Stimulated activated CD4-positive, alpha-beta T cell treated with anti-CD3 and anti-CD28 coated beads, Interleukin-2, amount 100 ng/mL, for 24 hours (primary cell): ENCODE results near the gene TMEM95.
"Not testable (repeated sequence)": the region's sequence is repeated elsewhere in the genome, so short reads cannot be mapped to it uniquely, and the experiment has no call there.

ENCODE experiments used
- DNase-seq, 2 donors: peaks; one replicate each; pipeline ENCODE4 v3.0.0-alpha.2; 2020

TMEM95 gene

DNA sequence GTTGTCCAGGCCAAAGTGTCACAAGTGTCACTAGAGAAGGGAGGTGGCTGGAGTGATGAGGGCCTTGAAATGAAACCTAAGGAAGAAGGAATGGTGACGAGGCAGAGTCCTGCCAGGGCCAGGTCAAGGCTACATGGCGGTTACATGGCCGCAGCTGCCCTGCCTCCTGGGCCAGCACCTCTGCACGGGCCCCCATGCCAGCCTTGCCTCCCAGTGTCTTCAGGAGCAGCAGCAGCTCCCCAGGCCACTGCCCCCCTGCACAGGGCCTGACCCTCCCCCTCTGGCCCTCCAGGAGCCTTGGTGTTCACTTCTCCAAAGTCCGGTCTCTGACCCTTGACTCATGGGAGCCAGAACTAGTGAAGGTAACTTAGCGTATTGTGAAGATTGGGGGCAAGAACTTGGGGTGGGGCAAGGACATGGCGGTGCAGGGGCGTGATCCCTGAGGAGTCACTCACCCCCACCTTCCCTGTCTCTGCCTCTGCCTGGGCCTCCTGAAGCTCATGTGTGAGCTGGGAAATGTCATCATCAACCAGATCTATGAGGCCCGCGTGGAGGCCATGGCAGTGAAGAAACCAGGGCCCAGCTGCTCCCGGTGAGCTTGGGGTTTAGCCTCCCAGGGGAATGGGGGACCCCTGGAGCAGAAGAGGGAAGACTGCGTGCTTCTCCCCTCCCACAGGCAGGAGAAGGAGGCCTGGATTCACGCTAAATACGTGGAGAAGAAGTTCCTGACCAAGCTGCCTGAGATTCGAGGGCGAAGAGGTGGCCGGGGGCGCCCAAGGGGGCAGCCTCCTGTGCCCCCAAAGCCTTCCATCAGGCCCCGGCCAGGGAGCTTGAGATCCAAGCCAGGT is 7.1 kb upstream of the TMEM95 start:
- DNase-seq, result no peak

DNA sequence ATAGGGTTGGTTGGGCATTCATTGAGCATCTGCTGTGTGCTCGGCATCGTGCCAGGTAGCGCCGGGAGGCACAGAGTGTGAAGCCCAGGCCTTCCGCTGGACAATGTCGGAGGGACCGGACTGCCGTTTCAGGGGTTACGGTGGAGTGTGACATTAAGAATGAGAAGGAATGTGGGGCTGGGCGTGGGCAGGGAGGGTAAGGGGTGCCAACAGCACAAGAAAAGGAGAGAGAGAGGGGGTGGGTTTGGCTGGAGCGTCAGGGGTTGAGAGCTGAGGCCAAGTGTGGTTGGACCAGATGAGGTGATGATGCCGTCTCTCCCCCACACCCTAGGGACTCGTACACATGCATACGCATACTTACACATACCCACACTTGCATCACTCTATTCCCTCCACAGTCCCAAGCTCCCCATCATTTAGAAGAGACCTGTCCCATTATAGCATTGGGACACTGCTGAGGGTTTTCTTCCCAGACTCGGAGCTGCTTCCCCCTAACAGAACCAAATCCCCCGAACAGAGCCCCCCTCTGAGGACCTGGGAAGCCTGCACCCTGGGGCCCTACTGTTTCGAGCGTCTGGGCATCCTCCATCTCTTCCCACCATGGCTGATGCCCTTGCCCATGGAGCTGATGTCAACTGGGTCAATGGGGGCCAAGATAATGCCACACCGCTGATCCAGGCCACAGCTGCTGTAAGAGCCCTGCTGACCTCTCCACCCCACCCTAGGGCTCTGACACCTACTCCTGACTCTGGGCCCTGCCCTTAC is 6.3 kb upstream of the TMEM95 start:
- DNase-seq, result no peak

- DNase-seq, result peak; percentile 72 to 84
These were observed 3.1 kb upstream of the TMEM95 start, which contains the start of gene KCTD11 for GRCh38 chr17:7351665-7352502. Gene KCTD11 (plus strand): TSS chr17:7352162.

DNA sequence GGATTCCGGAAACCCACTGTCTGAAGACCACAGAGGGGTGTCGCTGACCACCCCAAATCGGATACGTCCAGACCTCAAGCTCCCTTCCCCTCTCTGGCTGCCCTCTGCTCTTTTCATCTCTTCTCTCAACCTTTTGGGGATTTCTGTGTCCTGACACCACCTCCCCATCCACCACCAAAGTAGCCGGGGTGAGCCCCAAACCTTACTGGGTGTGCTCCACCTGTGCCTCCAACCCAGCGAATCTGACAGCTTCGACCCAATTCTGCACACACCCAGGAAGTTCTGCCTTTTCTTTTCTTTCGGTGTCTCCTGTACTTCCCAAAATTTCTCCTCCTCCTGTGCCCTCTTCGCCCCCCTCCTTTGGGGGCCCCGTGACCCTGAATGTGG is 2.5 kb upstream of the TMEM95 start:
- no peak for DNase-seq

GRCh38 chr17:7352910-7353635 is 1.9 kb upstream of the TMEM95 start:
- no peak for DNase-seq

DNA sequence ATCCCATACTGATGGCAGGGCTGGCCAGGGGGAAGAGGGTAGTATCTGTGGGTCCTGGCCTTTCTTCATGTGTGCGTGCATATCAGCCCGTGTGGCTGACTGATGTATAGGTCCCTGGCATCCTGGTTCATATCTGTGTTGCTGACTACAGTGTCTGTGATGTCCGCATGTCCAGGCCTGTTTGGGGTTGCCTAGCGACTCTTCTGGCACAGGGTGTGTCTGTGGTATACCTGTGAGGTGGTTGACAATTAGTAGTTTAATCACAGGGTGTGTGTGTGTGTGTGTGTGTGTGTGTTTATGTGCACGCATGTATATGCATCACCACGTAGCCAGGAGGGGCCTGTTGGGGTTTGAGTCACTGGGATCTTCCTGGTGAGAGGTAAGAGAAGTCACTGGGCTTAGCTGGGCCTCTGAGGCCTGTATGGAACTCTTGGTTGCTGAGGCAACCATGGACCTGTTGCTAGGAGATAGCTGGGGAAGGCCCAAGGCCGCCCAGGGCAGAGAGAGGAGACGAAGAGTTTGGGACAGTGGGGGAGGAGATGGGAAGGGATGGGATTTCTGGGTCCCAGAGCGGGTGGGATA is 603 bp upstream of the TMEM95 start:
- DNase-seq, result no peak

- no peak for DNase-seq
These were observed 617 bp downstream of the TMEM95 start for GRCh38 chr17:7355573-7355972.

- DNase-seq, result peak; percentile 87 to 91
These were observed 1.2 kb downstream of the TMEM95 start for GRCh38 chr17:7356072-7356549.

GRCh38 chr17:7356756-7357155 is 1.8 kb downstream of the TMEM95 start:
- DNase-seq, result no peak

DNA sequence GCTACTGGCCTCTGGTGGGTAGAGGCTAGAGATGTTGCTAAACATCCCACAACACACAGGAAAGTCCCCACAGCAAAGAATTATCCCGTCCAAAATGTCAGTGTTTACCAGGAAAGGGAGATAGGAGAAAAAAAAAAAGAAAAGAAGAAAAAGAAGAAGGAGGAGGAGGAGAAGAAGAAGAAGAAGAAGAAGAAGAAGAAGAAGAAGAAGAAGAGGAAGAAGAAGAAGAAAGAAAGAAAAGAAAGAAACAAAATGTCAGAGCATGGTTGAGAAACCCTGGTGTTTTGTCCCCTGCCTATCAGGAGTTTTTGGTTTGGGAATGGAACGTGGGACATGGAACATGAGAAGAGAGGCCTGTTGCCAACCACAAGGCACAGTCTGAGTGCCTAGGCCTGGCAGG is 2.4 kb downstream of the TMEM95 start:
- DNase-seq, result no peak

DNA sequence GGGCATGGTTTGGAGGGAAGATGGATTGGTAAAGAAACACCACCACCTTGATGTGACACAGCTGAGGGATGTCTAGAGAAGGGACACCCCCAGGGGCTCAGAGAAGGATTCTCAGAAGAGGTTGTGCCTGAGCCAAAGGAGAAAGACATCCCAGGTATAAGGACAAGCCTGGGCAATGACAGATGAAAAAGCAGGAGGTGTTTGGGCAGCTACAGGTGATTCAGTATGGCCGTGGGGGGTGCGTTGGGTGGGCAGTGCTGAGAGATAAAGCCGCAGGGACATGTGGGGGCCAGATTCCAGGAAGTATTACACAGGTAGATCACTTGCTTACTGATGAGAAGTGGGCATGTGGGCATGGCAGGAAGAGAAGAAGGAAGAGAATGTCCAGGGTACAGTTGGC is 7.0 kb downstream of the TMEM95 start:
- DNase-seq, result no peak

DNA sequence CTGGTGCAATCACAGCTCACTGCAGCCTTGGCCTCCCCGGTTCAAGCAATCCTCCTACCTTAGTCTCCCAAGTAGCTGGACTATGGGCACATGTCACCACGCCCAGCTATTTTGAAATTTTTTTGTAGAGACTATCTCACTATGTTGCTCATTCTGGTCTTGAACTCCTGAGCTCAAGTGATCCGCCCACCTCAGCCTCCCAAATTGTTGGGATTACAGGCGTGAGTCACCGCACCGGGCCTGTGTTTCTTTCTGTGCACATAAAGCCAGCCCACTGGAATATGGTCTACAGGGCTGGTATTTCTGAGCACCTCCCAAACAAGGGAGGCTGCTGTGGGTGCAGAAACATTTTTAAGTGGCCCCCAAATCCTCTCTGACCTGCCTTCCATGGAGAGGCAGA is 8.4 kb downstream of the TMEM95 start:
- no peak for DNase-seq

DNA sequence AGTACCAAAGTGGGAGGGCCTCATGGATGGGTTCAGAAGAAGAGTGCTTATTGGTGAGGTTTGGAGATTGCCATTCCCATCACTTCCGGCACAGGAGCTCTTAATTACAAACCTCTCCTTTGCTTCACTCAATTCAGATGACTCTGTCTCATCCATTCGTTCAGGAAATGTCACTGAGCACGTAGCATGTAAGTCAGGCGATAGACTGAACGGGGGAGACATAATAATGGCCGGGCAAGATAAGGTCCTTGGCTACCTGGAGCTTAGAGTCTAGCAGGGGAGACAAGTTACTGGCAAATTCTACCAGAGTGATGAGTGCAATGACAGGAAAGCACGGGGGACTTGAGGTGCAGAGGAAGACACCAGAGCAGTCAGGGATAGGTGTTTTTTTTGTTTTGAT is 11.0 kb downstream of the TMEM95 start:
- DNase-seq, result not testable (repeated sequence)

DNA sequence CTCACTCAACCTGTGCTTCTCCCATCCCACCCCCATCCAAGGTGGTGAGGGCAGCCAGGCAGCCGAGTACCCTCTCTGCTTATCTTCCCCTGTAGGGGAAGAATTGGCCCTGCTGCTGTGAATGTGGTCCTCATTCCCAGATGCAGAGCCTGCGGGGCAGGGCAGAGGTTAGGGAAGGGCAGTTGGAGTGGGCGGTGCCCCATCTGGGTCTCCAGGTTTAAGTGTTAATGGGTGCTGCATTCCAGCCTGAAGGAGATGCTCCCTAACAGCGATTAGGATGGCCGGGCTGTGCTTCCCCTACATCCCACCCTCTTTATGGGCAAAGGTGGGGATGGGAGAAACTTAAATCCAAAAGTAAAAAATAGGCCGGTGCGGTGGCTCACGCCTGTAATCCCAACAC is 12.1 kb downstream of the TMEM95 start:
- DNase-seq, result no peak

DNA sequence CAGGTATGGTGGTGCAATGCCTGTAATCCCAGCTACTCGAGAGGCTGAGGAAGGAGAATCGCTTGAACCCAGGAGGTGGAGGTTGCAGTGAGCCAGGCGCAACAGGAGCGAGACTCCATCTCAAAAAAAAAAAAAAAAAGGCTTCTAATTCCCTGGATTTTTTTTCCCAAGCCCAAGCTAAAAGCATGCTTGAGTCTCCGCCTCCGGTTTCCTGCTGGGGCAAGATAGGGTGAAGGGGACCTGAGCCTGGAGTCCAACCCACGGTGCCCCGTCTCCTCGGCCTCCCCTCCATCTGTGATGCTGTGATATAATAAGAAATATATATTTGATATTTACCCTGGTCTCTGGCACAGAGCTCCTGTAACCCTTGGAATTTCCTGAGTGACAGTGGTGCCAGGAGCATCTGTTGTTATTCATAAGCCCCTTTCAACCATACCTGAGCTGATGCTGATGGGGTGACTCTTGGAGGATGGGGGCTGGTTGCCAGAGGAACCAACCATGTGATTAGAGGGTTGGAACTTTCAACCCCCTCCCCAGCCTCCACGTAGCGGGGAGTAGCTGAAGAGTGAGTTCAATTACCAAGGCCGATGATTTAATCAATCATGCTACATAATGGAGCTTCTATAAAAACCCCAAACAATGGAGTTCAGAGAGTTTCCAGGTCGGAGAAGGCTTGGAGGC is 13.1 kb downstream of the TMEM95 start:
- DNase-seq, result no peak

DNA sequence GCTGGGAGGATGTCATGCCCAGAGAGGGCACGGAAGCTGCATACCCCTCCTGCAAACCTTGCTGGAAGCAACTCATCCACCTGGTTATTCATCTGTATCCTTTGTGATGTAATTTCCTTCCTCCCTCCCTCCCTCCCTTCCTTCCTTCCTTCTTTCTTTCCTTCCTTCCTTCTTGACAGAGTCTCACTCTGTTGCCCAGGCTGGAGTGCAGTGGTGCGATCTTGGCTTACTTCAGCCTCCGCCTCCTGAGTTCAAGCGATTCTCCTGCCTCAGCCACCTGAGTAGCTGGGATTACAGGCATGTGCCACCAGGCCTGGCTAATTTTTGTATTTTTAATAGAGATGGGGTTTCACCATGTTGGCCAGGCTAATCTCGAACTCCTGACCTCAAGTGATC is 13.6 kb downstream of the TMEM95 start:
- DNase-seq, result not testable (repeated sequence)

- no peak for DNase-seq
These were observed 14.9 kb downstream of the TMEM95 start for GRCh38 chr17:7369825-7370224.

DNA sequence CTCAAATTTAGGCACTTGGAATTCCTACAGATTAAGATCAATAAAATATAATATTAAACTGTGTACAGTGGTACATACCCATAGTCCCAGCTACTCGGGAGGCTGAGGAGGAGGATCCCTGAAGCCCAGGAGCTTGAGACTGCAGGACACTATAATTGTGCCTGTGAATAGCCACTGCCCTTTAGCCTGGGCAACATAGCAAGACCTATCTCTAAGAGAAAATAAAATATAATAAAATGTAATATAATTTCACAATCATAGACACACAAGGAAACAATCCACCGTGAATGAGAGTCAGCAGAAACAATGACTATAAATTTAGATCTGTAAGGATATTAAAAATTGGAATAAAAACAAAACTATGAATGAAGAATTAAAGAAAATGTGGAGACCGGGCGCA is 15.9 kb downstream of the TMEM95 start:
- no peak for DNase-seq

GRCh38 chr17:7374353-7374752 is 19.4 kb downstream of the TMEM95 start:
- no peak for DNase-seq

- DNase-seq, result no peak
These were observed 24.2 kb downstream of the TMEM95 start for GRCh38 chr17:7379134-7379533.

GRCh38 chr17:7380321-7380720 is 25.4 kb downstream of the TMEM95 start:
- no peak for DNase-seq
